Heart right ventricle (tissue), 16 donors: Measurements from ENCODE around the gene IL23R. TPM values are rescaled to one million over a fixed set of nuclear protein-coding genes. Genes with fewer than 3 reads are reported as not detected.

Experiments used
- ATAC-seq, 8 donors: fragments of 200-7000 bp; cut with Tn5 transposase; one replicate each; pipeline ENCODE4 v1.9.1; 2020; ENCODE audit warnings: mild to moderate bottlenecking in 8 of 8, moderate library complexity in 8 of 8, moderate number of reproducible peaks in 1 of 8
- DNase-seq, 2 donors: peaks; one replicate each; pipeline ENCODE4 v3.0.0-alpha.2; 2020
- H3K27ac ChIP-seq, 10 donors: fragments of 200-600 bp; sonication (generic) in 2 of 10; one replicate each; pipeline versions ENCODE4 v1.5.0 to v1.8.0; 2020 to 2022; ENCODE audit warnings: mild to moderate bottlenecking in 3 of 10
- H3K27me3 ChIP-seq, 7 donors: fragments of 200-600 bp; one replicate each; pipeline ENCODE4 v1.8.0; 2021 to 2022; ENCODE audit warnings: mild to moderate bottlenecking in 2 of 7
- H3K36me3 ChIP-seq, 9 donors: fragments of 200-600 bp; sonication (generic) in 1 of 9; one replicate each; pipeline versions ENCODE4 v1.5.0 to v1.8.0; 2020 to 2022; ENCODE audit warnings: mild to moderate bottlenecking in 2 of 9
- H3K4me1 ChIP-seq, 9 donors: fragments of 200-600 bp; sonication (generic) in 1 of 9; one replicate each; pipeline versions ENCODE4 v1.5.0 to v1.8.0; 2020 to 2022; ENCODE audit warnings: mild to moderate bottlenecking in 4 of 9
- H3K4me3 ChIP-seq, 10 donors: fragments of 200-600 bp; sonication (generic) in 2 of 10; one replicate each; pipeline versions ENCODE4 v1.5.0 to v1.8.0; 2020 to 2022; ENCODE audit warnings: mild to moderate bottlenecking in 7 of 10, moderate library complexity in 2 of 10
- H3K9me3 ChIP-seq, 11 donors: fragments of 200-600 bp in 10 of 11; sonication (generic) in 2 of 11; one replicate each; pipeline versions ENCODE4 v1.5.0 to v1.8.0; 2013 to 2022; ENCODE audit warnings: mild to moderate bottlenecking in 2 of 11, control low read depth in 1 of 11, moderate library complexity in 1 of 11
- WGBS, 2 donors: extraction: QIAGEN DNeasy Blood & Tissue Kit; methylation state at CpG; one replicate each; pipeline ENCODE4 v1.1.7; 2013; ENCODE audit warnings: inconsistent platforms in 1 of 2; 5-methylcytosine and 5-hydroxymethylcytosine counted together
- intact Hi-C, 10 donors: fragments of 100-400 bp; cut with DNase I; formaldehyde crosslinking; loops; one replicate each; pipeline versions ENCODE4 v1.11.1 to v1.14.2; 2022
- polyA plus RNA-seq, 2 donors: library from polyadenylated mRNA; stranded (reverse); fragments of 200-250 nt; gene quantifications; one replicate each; pipeline ENCODE4 v1.2.3, GENCODE V29; 2013
- total RNA-seq, 10 donors: library from RNA; stranded (reverse); fragmentation: NEBNext Ultra II Directional in 3 of 10; extraction: Animal tissue kit (Norgen Biotek cat#: 25700) in 3 of 10; gene quantifications; one replicate each; pipeline versions ENCODE4 v1.2.1 to v1.2.4, GENCODE V29; 2021 to 2023
- TF ChIP-seq, protein P1 (sequence below), 9 donors: fragments of 200-600 bp; sonication (generic) in 2 of 9; IDR thresholded peaks; one replicate each; pipeline versions ENCODE4 v1.5.0 to v1.8.0; 2021 to 2022; ENCODE audit warnings: antibody characterized with exemption in 9 of 9, mild to moderate bottlenecking in 5 of 9, moderate library complexity in 1 of 9
- donor health status: Arrhythmogenic right ventricular cardiomyopathy.
- donor health status: ischemic (EF 13 %, LVEDD 7.1; RV severe dilation, severe dysfunction).
- donor health status: healthy with polysubstance abuse.
- donor health status: DM: no; HTN: yes; CAD: no.
- donor health status: DM: no; HTN: no; CAD: no.
- donor health status: ischemic (EF 25% LVEDD 6.9; RV normal size, moderate dysfunction).
- donor health status: ischemic (EF 25% LVEDD 5.7; RV mildly dilated, moderate dysfunction).
- donor health status: healthy.
- donor health status: DM: yes; HTN: yes; CAD: no.
- donor health status: Ischemic cardiomyopathy.
- donor health status: ischemic (EF 35%, LVEDD 5.7; RV mildly dilated, moderate dysfunction).
- donor health status: nonischemic (EF 11% LVEDD 7.7; RV severe dilation, severe dysfunction).
- donor health status: DM: yes; HTN: yes; CAD: no.
- donor health status: PGD.
- donor health status: ischemic (EF 29% LVEDD 5.4; RV normal size, mild dysfunction).
- donor health status: nonischemic (EF 23%, LVEDD 6.1; RV moderate dilation, normal function).

IL23R gene
- total and polyA plus RNA-seq, 12 donors, result not detected

DNA sequence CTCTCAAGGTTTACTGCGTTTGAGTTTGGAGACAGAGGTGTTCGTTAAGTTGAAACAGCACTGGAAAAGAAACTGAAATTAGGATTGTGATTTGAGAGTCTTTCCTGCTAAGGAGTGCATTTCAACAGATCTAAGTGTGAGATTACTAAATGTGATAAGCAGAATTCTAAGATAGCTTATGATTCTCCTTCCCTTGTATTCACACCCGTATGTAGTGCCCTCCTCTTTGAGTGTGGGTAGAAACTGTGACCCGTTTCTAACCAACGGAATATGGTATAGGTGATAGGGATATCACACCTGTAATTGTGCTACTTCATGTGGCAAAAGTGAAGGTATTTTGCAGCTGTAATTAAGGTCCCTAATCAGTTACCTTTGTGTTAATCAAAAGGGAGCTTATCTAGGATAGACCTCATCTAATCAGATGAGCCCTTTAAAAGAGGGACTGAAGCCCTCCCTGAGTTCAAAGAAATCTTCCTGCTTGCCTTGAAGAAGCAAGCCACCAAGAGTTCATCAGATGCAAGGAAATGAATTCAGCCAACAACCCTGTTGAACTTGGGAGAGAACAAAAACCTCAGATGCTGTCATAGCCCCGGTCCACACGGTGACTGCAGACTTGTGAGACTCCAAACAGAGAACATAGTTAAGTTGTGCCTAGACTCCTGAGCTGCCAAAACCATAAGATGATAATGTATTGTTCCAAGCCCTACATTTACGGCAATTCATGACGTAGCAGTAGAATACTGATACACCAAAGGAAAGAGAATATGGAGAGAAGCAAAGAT lies 128.8 kb downstream of the IL23R start:
- Histone ChIP-seq H3K9me3 (peaks cover 0 to 5% (median 0%) of the 10 kb centered on the region in 11 donors), H3K27me3 (peaks cover 0 to 4% (median 0%) of the 10 kb centered on the region in 7 donors), H3K27ac (no peak overlapping the region), H3K4me3 (no peak overlapping the region), H3K4me1 (no peaks in the 10 kb centered on the region), H3K36me3 (no peaks in the 10 kb centered on the region)
- TF ChIP-seq, protein P1, sequence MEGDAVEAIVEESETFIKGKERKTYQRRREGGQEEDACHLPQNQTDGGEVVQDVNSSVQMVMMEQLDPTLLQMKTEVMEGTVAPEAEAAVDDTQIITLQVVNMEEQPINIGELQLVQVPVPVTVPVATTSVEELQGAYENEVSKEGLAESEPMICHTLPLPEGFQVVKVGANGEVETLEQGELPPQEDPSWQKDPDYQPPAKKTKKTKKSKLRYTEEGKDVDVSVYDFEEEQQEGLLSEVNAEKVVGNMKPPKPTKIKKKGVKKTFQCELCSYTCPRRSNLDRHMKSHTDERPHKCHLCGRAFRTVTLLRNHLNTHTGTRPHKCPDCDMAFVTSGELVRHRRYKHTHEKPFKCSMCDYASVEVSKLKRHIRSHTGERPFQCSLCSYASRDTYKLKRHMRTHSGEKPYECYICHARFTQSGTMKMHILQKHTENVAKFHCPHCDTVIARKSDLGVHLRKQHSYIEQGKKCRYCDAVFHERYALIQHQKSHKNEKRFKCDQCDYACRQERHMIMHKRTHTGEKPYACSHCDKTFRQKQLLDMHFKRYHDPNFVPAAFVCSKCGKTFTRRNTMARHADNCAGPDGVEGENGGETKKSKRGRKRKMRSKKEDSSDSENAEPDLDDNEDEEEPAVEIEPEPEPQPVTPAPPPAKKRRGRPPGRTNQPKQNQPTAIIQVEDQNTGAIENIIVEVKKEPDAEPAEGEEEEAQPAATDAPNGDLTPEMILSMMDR (IDR thresholded peaks at IDR 0.05), result no peak
- intact Hi-C loops, result no loop called here
- no peak for ATAC-seq
- DNase-seq, result no peak
- WGBS, 2 donors, result 83 to 86% methylated on average over 9 of the region's 9 CpGs

DNA sequence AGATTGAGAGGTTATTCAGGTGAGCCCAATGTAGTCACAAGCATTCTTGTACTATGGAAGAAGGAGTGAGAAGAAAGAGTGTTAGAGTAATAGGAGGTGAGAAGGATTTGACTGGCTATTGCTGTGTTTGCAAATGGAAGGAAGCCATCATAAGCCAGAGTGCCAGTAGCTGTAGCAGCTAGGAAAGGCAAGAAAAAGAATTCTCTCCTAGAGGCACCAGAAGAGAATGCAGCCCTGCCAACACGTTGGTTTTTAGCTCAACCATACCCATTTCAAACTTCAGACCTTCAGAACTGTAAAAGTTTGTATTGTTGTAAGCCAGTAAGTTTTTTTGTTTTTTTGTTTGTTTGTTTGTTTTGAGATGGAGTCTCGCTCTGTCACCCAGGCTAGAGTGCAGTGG lies 132.5 kb downstream of the IL23R start:
- peaks cover 0 to 5% (median 0%) of the 10 kb centered on the region in 11 donors for H3K9me3 ChIP-seq
- ATAC-seq (no peak), DNase-seq (no peak)
- no peaks in the 10 kb centered on the region for H3K4me1 ChIP-seq
- TF ChIP-seq, protein P1 (IDR thresholded peaks at IDR 0.05), result no peak
- no peaks in the 10 kb centered on the region for H3K36me3 ChIP-seq
- no peak overlapping the region for H3K4me3 ChIP-seq
- 43 to 49% methylated on average over 2 of the region's 2 CpGs for WGBS, 2 donors
- intact Hi-C loops, result no loop called here
- H3K27ac ChIP-seq, result no peak overlapping the region
- peaks cover 0 to 8% (median 0%) of the 10 kb centered on the region in 7 donors for H3K27me3 ChIP-seq

DNA sequence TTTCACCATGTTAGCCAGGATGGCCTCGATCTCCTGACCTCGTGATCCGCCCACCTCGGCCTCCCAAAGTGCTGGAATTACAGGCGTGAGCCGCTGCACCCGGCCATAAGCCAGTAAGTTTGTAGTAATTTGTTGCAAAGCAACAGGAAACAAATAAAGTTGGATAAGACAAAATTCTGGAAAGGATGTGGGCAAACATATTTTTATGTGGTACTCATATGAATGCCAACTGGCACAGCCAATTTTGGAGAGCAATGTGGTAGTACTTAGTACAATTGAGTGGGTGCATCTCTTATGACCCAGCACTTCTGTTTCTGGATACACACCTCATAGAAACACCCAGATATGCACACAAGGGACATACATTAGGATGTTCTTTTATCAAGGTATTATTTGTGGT lies 133.0 kb downstream of the IL23R start:
- H3K27me3 ChIP-seq, result peaks cover 0 to 9% (median 0%) of the 10 kb centered on the region in 7 donors
- ATAC-seq (no peak), DNase-seq (no peak)
- intact Hi-C loops, result no loop called here
- H3K36me3 ChIP-seq, result no peaks in the 10 kb centered on the region
- H3K4me1 ChIP-seq, result no peaks in the 10 kb centered on the region
- peaks cover 0 to 5% (median 0%) of the 10 kb centered on the region in 11 donors for H3K9me3 ChIP-seq
- no peak overlapping the region for H3K27ac ChIP-seq
- TF ChIP-seq, protein P1 (IDR thresholded peaks at IDR 0.05), result no peak
- WGBS, 2 donors, result 95 to 96% methylated on average over 7 of the region's 7 CpGs
- H3K4me3 ChIP-seq, result no peak overlapping the region

- Histone ChIP-seq H3K27me3 (peaks cover 0 to 22% (median 5%) of the 10 kb centered on the region in 7 donors), H3K4me3 (no peak overlapping the region), H3K27ac (no peak overlapping the region), H3K4me1 (no peaks in the 10 kb centered on the region), H3K9me3 (no peaks in the 10 kb centered on the region), H3K36me3 (no peaks in the 10 kb centered on the region)
- WGBS, 2 donors, result 68 to 74% methylated on average over 2 of the region's 2 CpGs
- DNase-seq, result no peak
- TF ChIP-seq, protein P1 (IDR thresholded peaks at IDR 0.05), result no peak
- no peak for ATAC-seq
- intact Hi-C loops, result no loop called here
These were observed 134.3 kb downstream of the IL23R start for GRCh38 chr1:67300561-67300960.
